ENCODE measurements around the gene MLPH. TPM values are rescaled to one million over a fixed set of nuclear protein-coding genes. Genes with fewer than 3 reads are reported as not detected.

The MLPH gene
- total and polyA plus RNA-seq, 9 of the 15 experiments (the other 6 are each of a cell fraction or from before 2014, with no cell fraction given), result 0.22 TPM; not detected in 8

DNA sequence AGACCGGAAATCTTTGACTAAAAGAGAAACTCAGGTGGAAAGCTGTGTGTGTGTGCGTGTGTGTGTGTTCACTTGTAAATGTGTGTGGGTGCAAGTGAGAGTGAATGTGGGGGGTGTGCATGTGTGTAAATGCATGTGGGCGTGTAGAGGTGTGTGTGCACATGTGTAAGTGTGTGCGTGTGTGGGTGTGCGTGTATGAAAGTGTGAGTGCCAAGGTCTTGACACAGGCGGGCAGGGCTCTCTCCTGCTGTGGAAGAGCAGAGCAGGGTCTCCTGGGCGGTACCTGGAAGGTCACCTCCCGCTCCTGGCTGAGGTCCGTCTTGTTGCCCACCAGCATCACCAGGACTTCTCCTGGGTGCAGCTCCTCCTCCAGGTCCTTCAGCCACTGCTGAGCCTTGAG lies 89.9 kb downstream of the MLPH start:
- peaks cover 0 to 5% of the 10 kb centered on the region in 2 experiments; a peak in 2 of 5 replicates for H3K4me1 ChIP-seq (replicated peaks in 1 of 2; ENCODE audit: control insufficient read depth in 2 of 2, insufficient read depth in 2 of 2, low read length in 2 of 2)
- FAIRE-seq, result no peak
- no peak for DNase-seq (ENCODE audit: extremely low read depth in 1 of 4, low spot score in 3 of 4)
- no peaks in the 10 kb centered on the region for H4K20me1 ChIP-seq (replicated peaks; ENCODE audit: control insufficient read depth, insufficient read depth, low read length)
- BruUV-seq (replicated peaks), result no TSS peak
- TF ChIP-seq CHCHD3 (CRISPR knock-in tag; IDR thresholded peaks at IDR 0.05), result no peak
- no peak overlapping the region for H3K9ac ChIP-seq (ENCODE audit: insufficient read depth in 1 of 2, low read depth in 2 of 2, low read length in 2 of 2)
- WGBS (ENCODE audit: insufficient coverage, low coverage, missing lambda C conversion rate), result 0% methylated on average over 9 of the region's 9 CpGs
- H3K4me2 ChIP-seq (ENCODE audit: insufficient read depth, low read length), result no peak overlapping the region
- H3K27ac ChIP-seq (ENCODE audit: extremely low read depth, low read depth, low read length), result no peak overlapping the region
- intact Hi-C loops (cut with micrococcal nuclease) (no loop called here), in situ Hi-C loops (cut with MboI) (loop anchor here (10.0 kb wide), 1 partner anchor 422 kb away; no protein-coding TSS in a partner anchor)
- no peaks in the 10 kb centered on the region for H3K9me1 ChIP-seq (ENCODE audit: control insufficient read depth, insufficient read depth, low read length)
- H3K79me2 ChIP-seq (ENCODE audit: control insufficient read depth, insufficient read depth, low read length), result no peaks in the 10 kb centered on the region
- ChIA-PET CTCF (ENCODE audit: low intra/inter-chr PET ratio) (interaction anchor here (1.0 kb wide), 1 partner anchor 64 kb away, joined by 3 read pairs; no protein-coding TSS in a partner anchor), POLR2A (no interaction called here)
- ATAC-seq, result no peak
- H3K4me3 ChIP-seq, result no peak overlapping the region
- H3K36me3 ChIP-seq (ENCODE audit: control insufficient read depth, insufficient read depth, low read length), result no peaks in the 10 kb centered on the region
- no peaks in the 10 kb centered on the region for H3K9me3 ChIP-seq (replicated peaks; ENCODE audit: control insufficient read depth, insufficient read depth, low read depth, low read length)
- no peak overlapping the region for H2AFZ ChIP-seq (ENCODE audit: low read depth, low read length)
- peaks cover 4 to 62% of the 10 kb centered on the region in 2 experiments; a peak in 3 of 5 replicates for H3K27me3 ChIP-seq (ENCODE audit: control insufficient read depth in 2 of 2, insufficient read depth in 2 of 2, low read length in 2 of 2)

GRCh38 chr2:237577458-237577857 lies 90.4 kb downstream of the MLPH start:
- H3K9me1 ChIP-seq (ENCODE audit: control insufficient read depth, insufficient read depth, low read length), result no peaks in the 10 kb centered on the region
- POLR2A ChIA-PET, result no interaction called here
- FAIRE-seq (no peak), ATAC-seq (no peak), DNase-seq (ENCODE audit: extremely low read depth in 1 of 4, low spot score in 3 of 4) (no peak)
- no peak overlapping the region for H3K9ac ChIP-seq (ENCODE audit: insufficient read depth in 1 of 2, low read depth in 2 of 2, low read length in 2 of 2)
- H4K20me1 ChIP-seq (replicated peaks; ENCODE audit: control insufficient read depth, insufficient read depth, low read length), result no peaks in the 10 kb centered on the region
- peaks cover 0 to 5% of the 10 kb centered on the region in 2 experiments; a peak in 1 of 5 replicates for H3K4me1 ChIP-seq (replicated peaks in 1 of 2; ENCODE audit: control insufficient read depth in 2 of 2, insufficient read depth in 2 of 2, low read length in 2 of 2)
- in situ Hi-C loops (cut with MboI), result loop anchor here (10.0 kb wide), 1 partner anchor 423 kb away; no protein-coding TSS in a partner anchor
- H3K79me2 ChIP-seq (ENCODE audit: control insufficient read depth, insufficient read depth, low read length), result no peaks in the 10 kb centered on the region
- 3% methylated on average over 7 of the region's 10 CpGs for WGBS (ENCODE audit: insufficient coverage, low coverage, missing lambda C conversion rate)
- intact Hi-C loops (cut with micrococcal nuclease), result no loop called here
- no peak overlapping the region for H3K27ac ChIP-seq (ENCODE audit: extremely low read depth, low read depth, low read length)
- BruUV-seq (replicated peaks), result no TSS peak
- H3K4me2 ChIP-seq (ENCODE audit: insufficient read depth, low read length), result no peak overlapping the region
- H3K9me3 ChIP-seq (replicated peaks; ENCODE audit: control insufficient read depth, insufficient read depth, low read depth, low read length), result no peaks in the 10 kb centered on the region
- H3K4me3 ChIP-seq, result no peak overlapping the region
- peaks cover 4 to 67% of the 10 kb centered on the region in 2 experiments; a peak in 3 of 5 replicates for H3K27me3 ChIP-seq (ENCODE audit: control insufficient read depth in 2 of 2, insufficient read depth in 2 of 2, low read length in 2 of 2)
- CTCF ChIA-PET (ENCODE audit: low intra/inter-chr PET ratio), result interaction anchor here (1.0 kb wide), 1 partner anchor 64 kb away, joined by 3 read pairs; no protein-coding TSS in a partner anchor
- no peaks in the 10 kb centered on the region for H3K36me3 ChIP-seq (ENCODE audit: control insufficient read depth, insufficient read depth, low read length)
- no peak for TF ChIP-seq GATAD2B (IDR thresholded peaks at IDR 0.05; ENCODE audit: borderline replicate concordance)
- no peak for TF ChIP-seq KLF1 (tag; IDR thresholded peaks at IDR 0.05)
- no peak for TF ChIP-seq SMAD3 (CRISPR knock-in tag; conservative IDR thresholded peaks at IDR 0.05)
- TF ChIP-seq BCL6 (CRISPR knock-in tag; IDR thresholded peaks at IDR 0.05), result no peak
- no peak for TF ChIP-seq ZNF785 (CRISPR knock-in tag; IDR thresholded peaks at IDR 0.05)
- TF ChIP-seq ELF2 (CRISPR knock-in tag; IDR thresholded peaks at IDR 0.05), result no peak
- no peak for TF ChIP-seq ZC3H11A (IDR thresholded peaks at IDR 0.05; ENCODE audit: low read depth, low read length)
- TF ChIP-seq, protein P1, sequence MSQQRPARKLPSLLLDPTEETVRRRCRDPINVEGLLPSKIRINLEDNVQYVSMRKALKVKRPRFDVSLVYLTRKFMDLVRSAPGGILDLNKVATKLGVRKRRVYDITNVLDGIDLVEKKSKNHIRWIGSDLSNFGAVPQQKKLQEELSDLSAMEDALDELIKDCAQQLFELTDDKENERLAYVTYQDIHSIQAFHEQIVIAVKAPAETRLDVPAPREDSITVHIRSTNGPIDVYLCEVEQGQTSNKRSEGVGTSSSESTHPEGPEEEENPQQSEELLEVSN (IDR thresholded peaks at IDR 0.05; ENCODE audit: borderline replicate concordance in 1 of 2, extremely low read depth in 1 of 2, insufficient read depth in 1 of 2, insufficient read length in 1 of 2, low read depth in 1 of 2, low read length in 1 of 2, poor library complexity in 1 of 2, severe bottlenecking in 1 of 2), result no peak
- TF ChIP-seq ZNF212 (CRISPR knock-in tag; IDR thresholded peaks at IDR 0.05), result no peak
- no peak overlapping the region for H2AFZ ChIP-seq (ENCODE audit: low read depth, low read length)

Data from K562 (cell line).